Thymus (tissue), 11 donors: ENCODE data around the gene ZP2. TPM values are rescaled to one million over a fixed set of nuclear protein-coding genes. Genes with fewer than 3 reads are reported as not detected.

Source experiments
- DNase-seq, 9 donors: peaks; one replicate each; pipeline ENCODE4 v3.0.0-alpha.2; 2013; ENCODE audit warnings: low spot score in 9 of 9, low read depth in 6 of 9, missing footprints in 1 of 9
- H3K27ac ChIP-seq, 2 donors: one replicate each; pipeline ENCODE4 v1.5.1; 2013; ENCODE audit warnings: control low read depth in 1 of 2, low read depth in 1 of 2, low read length in 1 of 2, mild to moderate bottlenecking in 1 of 2, moderate library complexity in 1 of 2
- H3K27me3 ChIP-seq, 2 donors: one replicate each; pipeline ENCODE4 v1.5.1; 2013; ENCODE audit warnings: low read length in 1 of 2; ENCODE audit not compliant: control insufficient read depth in 2 of 2, insufficient read depth in 1 of 2
- H3K36me3 ChIP-seq, 2 donors: one replicate each; pipeline ENCODE4 v1.5.1; 2013; ENCODE audit warnings: low read length in 1 of 2, mild to moderate bottlenecking in 1 of 2, moderate library complexity in 1 of 2; ENCODE audit not compliant: control insufficient read depth in 2 of 2, insufficient read depth in 2 of 2
- H3K4me1 ChIP-seq, 2 donors: one replicate each; pipeline ENCODE4 v1.5.1; 2013; ENCODE audit warnings: low read length in 2 of 2; ENCODE audit not compliant: control insufficient read depth in 2 of 2, insufficient read depth in 2 of 2
- H3K4me3 ChIP-seq, 2 donors: one replicate each; pipeline ENCODE4 v1.5.1; 2013; ENCODE audit warnings: low read length in 2 of 2, control low read depth in 1 of 2, mild to moderate bottlenecking in 1 of 2
- H3K9me3 ChIP-seq, 2 donors: one replicate each; pipeline ENCODE4 v1.5.1; 2013; ENCODE audit warnings: low read length in 1 of 2, mild to moderate bottlenecking in 1 of 2; ENCODE audit not compliant: control insufficient read depth in 2 of 2, insufficient read depth in 1 of 2
- WGBS: extraction: QIAGEN DNeasy Blood & Tissue Kit; methylation state at CpG from one replicate; pipeline ENCODE4 v1.1.7; 2013; 5-methylcytosine and 5-hydroxymethylcytosine counted together
- polyA plus RNA-seq: library from polyadenylated mRNA; stranded (reverse); fragments of 200-250 nt; gene quantifications from one replicate; pipeline ENCODE4 v1.2.3, GENCODE V29; 2013
- total RNA-seq: library from RNA; stranded (reverse); fragments of 120-200 nt; gene quantifications from one replicate; pipeline ENCODE4 v1.2.4, GENCODE V29; 2013
- donor health status: healthy.

ZP2 gene
- total and polyA plus RNA-seq, 2 donors = 0.05 to 0.16 TPM

DNA sequence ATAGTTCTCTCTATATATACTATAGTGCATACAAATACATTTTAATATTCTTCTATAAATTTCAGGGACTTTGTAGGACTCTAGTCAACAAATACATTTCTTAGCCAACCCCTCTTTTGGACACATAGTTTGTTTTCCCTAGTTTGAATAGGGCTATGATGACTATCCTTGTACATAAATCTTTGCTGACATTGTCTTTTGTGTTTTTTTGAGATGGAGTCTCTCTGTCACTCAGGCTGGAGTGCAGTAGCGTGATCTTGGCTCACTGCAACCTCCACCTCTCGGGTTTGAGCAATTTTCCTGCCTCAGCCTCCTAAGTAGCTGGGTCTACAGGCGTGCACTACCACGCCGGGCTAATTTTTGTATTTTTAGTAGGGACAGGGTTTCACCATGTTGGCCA lies 25.5 kb upstream of the ZP2 start:
- WGBS = 87% methylated on average over 5 of the region's 5 CpGs
- Histone ChIP-seq H3K27me3 (peaks cover 0 to 2% of the 10 kb centered on the region in 2 donors), H3K9me3 (no peaks in the 10 kb centered on the region), H3K36me3 (no peaks in the 10 kb centered on the region), H3K27ac (no peak overlapping the region), H3K4me3 (no peak overlapping the region), H3K4me1 (no peaks in the 10 kb centered on the region)
- DNase-seq = no peak

DNA sequence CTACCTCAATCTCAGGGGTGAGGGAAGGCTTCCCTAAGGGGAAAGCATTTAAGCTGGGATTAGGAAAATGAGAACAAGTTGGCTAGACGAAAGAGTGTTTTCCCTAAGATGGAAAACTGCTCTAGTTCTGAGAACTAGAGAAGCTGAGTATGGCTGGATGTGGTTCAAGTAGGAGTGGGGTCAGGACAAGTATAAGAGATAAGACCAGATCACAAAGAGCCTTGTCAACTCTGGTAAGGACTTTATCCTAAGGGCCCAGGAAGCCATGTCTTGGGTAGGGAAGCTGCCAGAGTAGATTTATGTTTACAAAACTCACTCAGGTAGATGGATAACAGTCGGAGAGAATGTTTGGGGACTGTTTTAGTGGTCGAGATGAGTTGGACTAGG lies 23.8 kb upstream of the ZP2 start:
- H3K27me3 ChIP-seq = peaks cover 0 to 2% of the 10 kb centered on the region in 2 donors
- H3K36me3 ChIP-seq = no peaks in the 10 kb centered on the region
- H3K4me1 ChIP-seq = no peaks in the 10 kb centered on the region
- no peaks in the 10 kb centered on the region for H3K9me3 ChIP-seq
- H3K27ac ChIP-seq = no peak overlapping the region
- DNase-seq = no peak
- 88% methylated on average over 3 of the region's 3 CpGs for WGBS
- no peak overlapping the region for H3K4me3 ChIP-seq

DNA sequence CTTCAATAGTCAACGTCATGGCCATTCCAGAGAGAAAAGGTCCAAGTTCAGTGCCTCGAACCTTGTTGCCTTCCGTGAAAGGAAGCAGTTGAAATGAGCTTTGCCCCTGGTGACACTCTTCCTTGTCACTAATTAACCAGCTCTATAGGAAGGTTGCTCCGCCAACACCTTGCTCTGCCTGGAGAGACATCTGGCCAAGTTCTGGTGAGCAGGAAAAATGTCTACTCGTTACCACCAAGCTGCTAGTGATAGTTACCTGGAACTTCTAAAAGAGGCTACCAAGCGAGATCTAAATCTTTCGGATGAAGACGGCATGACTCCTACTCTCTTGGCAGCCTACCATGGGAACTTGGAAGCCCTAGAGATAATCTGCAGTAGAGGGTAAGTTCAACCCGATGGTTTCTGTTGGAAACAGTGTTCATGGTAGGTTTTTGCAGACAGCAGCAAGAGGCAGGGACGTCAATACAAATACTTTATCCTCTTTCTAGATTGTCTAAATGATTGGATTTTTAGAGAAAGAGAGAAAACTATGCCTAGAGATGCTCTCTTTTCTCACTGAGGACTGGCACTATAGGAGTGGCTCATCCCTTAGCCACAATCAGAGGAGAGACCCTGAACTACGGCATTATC lies 22.3 kb upstream of the ZP2 start, which contains the start of gene ANKS4B:
ANKS4B (plus strand) TSS at position 179 of the 630 bp plus-strand sequence; CDS start at position 218, 39 bp downstream.
- Histone ChIP-seq H3K4me3 (no peak within 1 kb of the TSS), H3K36me3 (no peaks in the 10 kb centered on the region), H3K27ac (no peak within 1 kb of the TSS), H3K27me3 (peaks cover 0 to under 1% of the 10 kb centered on the region in 2 donors), H3K4me1 (no peaks in the 10 kb centered on the region), H3K9me3 (no peaks in the 10 kb centered on the region)
- 95% methylated on average over 11 of the region's 11 CpGs for WGBS
- DNase-seq = no peak

DNA sequence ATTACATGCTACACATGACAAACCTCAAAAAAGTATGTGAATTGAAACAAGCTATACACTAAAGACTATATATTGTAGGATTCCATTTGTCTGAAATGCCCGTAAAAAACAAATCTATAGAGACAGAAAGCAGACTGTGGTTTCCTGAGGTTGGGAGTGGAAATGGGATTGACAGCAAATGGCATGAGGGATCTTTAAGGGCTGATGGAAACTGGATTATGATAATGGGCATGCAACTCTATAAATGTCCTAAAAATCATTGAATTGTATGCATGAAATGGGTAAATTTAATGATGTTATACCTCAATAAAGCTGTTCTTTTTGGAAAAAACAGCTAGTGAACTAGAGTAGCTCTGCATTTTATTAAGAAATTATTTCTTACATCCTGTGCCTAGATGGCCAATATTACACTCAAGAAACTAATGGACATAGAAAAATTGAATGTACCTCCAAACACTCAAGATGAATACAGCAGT lies 21.7 kb upstream of the ZP2 start:
- Histone ChIP-seq H3K4me3 (no peak overlapping the region), H3K36me3 (no peaks in the 10 kb centered on the region), H3K4me1 (no peaks in the 10 kb centered on the region), H3K9me3 (no peaks in the 10 kb centered on the region), H3K27ac (no peak overlapping the region), H3K27me3 (peaks cover 0 to 2% of the 10 kb centered on the region in 2 donors)
- no peak for DNase-seq
- WGBS = 94% methylated on average over 1 of the region's 1 CpG

DNA sequence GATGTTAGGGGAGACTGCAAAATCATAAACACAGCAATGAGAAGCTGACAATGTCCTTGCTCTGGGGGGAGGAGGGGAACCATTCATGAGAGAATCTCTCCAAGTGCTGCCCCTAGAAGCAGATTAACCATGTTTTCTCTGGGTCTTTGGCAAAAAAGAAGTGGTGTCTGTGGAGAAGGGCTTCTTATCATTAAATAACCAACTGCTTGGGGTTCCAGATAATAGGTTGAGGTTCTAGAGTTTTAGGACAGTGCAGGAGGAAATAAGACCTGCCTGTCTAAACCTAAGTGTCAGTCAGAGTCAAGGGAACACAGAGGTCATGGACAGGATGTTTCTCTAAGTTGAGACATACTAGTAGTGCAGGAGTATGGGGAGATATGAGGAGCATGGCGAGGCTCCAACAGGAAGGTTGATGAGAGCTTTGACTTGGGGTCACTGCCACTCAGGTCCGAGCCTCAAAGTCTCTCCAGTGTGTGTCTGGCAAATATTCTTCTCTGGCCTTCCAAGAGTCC lies 17.0 kb upstream of the ZP2 start:
- no peaks in the 10 kb centered on the region for H3K36me3 ChIP-seq
- no peaks in the 10 kb centered on the region for H3K9me3 ChIP-seq
- DNase-seq = no peak
- no peaks in the 10 kb centered on the region for H3K4me1 ChIP-seq
- H3K27me3 ChIP-seq = peaks cover 0 to 4% of the 10 kb centered on the region in 2 donors
- H3K27ac ChIP-seq = no peak overlapping the region
- WGBS = 92% methylated on average over 2 of the region's 2 CpGs
- H3K4me3 ChIP-seq = no peak overlapping the region

DNA sequence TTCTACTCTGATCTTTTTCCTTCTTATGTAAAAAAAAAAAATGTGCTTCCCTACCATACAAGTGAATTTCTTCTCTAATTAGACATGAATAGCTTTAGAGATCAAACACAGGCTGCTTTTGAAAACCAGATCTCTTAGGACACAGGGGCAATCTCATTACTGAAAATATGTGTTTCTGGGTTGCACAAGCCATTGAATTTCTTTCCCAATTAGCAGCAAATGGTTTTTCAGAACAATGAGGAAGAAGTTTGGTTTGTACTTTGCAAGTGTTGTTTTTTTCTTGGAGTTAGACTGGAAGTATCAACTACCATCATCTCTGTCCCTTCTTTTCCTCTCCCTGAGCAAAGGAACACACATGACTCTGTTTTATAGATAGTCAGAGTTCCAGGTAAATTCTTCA lies 16.5 kb upstream of the ZP2 start:
- H3K4me1 ChIP-seq = no peaks in the 10 kb centered on the region
- no peak overlapping the region for H3K4me3 ChIP-seq
- H3K27ac ChIP-seq = no peak overlapping the region
- H3K27me3 ChIP-seq = peaks cover 0 to 7% of the 10 kb centered on the region in 2 donors
- no peak for DNase-seq
- no peaks in the 10 kb centered on the region for H3K36me3 ChIP-seq
- H3K9me3 ChIP-seq = no peaks in the 10 kb centered on the region

DNA sequence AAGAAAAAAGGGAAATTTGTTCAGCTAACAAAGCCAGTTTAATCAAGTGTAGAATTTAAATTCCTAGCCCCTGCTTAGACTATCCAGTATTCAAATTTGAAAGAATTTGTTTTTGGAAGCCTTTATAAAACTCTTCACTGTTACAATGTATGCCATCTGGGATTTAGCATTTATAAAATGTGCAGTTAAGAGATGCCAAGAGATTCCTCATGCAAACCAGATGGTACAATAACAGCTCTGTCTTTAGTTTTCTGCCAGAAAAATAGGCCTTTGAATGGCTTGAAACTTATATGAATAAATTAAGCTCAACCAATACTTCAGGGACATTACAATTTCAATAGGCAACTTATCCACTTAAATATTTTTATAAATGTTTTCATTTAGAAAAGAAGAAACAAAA lies 15.4 kb upstream of the ZP2 start:
- H3K36me3 ChIP-seq = no peaks in the 10 kb centered on the region
- H3K4me3 ChIP-seq = no peak overlapping the region
- H3K9me3 ChIP-seq = no peaks in the 10 kb centered on the region
- peaks cover 0 to 9% of the 10 kb centered on the region in 2 donors for H3K27me3 ChIP-seq
- DNase-seq = no peak
- H3K27ac ChIP-seq = no peak overlapping the region
- no peaks in the 10 kb centered on the region for H3K4me1 ChIP-seq

DNA sequence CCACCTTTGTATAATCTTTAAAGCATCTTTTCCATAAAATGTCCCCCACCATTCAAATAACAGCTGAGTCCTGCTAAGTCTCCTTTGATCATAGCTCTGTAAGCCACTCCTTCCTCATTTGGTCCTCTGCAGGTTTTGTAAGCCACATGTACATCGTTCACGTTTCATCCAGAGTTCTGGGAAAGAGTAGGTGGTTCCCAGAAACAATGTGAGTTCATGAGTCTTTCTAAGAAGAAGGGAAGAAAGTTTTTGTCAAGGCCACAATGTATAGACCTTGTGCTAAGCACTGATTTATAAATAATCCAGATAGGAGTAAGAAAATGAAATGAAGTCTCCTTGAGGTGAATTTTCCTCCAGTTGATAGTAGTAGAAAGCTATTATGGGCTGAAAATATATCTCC lies 13.4 kb upstream of the ZP2 start:
- 1% methylated on average over 2 of the region's 2 CpGs for WGBS
- Histone ChIP-seq H3K36me3 (no peaks in the 10 kb centered on the region), H3K27ac (no peak overlapping the region), H3K27me3 (peaks cover 0 to 12% of the 10 kb centered on the region in 2 donors), H3K4me1 (no peaks in the 10 kb centered on the region), H3K9me3 (no peaks in the 10 kb centered on the region), H3K4me3 (no peak overlapping the region)
- DNase-seq = no peak

DNA sequence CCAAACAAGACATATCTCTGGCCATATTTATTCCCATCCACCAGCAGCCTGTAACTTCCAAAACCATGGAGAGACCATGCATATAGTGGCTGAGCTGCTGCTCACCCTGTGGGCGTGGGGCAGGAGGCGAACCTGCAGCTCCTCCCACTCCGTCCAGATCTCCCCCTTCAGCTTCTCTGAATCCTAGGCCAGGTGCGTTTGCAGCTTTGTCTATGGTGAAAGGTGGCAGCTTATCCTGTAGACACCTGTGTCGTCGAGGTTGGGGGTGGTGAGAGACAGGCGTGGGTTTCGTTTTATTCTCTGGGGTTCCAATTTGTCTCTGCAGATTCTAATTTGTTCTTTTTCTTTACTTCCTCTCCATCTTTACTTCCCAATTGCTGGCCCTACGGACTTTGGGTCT lies 12.4 kb upstream of the ZP2 start:
- no peaks in the 10 kb centered on the region for H3K4me1 ChIP-seq
- peaks cover 0 to 12% of the 10 kb centered on the region in 2 donors for H3K27me3 ChIP-seq
- H3K9me3 ChIP-seq = no peaks in the 10 kb centered on the region
- DNase-seq = no peak
- H3K36me3 ChIP-seq = no peaks in the 10 kb centered on the region
- no peak overlapping the region for H3K4me3 ChIP-seq
- WGBS = 77% methylated on average over 9 of the region's 9 CpGs
- no peak overlapping the region for H3K27ac ChIP-seq
